ENCODE measurements around the gene RPTOR.

GRCh38 chr17:80702315-80703141, 157.9 kb downstream of the RPTOR start:
- TF ChIP-seq ZNF488 (tag by site-specific recombination; IDR thresholded peaks at IDR 0.05) (no peak), REST (tag by site-specific recombination; IDR thresholded peaks at IDR 0.05) (no peak), SP2 (tag by site-specific recombination; IDR thresholded peaks at IDR 0.05) (no peak), ZBTB11 (tag by site-specific recombination; conservative IDR thresholded peaks at IDR 0.05; ENCODE audit: low read depth) (no peak), ZNF324 (tag by site-specific recombination; IDR thresholded peaks at IDR 0.05) (no peak), ZNF335 (tag by site-specific recombination; conservative IDR thresholded peaks at IDR 0.05) (no peak), ZNF473 (tag by site-specific recombination; IDR thresholded peaks at IDR 0.05) (no peak)
- TF ChIP-seq, protein P1, sequence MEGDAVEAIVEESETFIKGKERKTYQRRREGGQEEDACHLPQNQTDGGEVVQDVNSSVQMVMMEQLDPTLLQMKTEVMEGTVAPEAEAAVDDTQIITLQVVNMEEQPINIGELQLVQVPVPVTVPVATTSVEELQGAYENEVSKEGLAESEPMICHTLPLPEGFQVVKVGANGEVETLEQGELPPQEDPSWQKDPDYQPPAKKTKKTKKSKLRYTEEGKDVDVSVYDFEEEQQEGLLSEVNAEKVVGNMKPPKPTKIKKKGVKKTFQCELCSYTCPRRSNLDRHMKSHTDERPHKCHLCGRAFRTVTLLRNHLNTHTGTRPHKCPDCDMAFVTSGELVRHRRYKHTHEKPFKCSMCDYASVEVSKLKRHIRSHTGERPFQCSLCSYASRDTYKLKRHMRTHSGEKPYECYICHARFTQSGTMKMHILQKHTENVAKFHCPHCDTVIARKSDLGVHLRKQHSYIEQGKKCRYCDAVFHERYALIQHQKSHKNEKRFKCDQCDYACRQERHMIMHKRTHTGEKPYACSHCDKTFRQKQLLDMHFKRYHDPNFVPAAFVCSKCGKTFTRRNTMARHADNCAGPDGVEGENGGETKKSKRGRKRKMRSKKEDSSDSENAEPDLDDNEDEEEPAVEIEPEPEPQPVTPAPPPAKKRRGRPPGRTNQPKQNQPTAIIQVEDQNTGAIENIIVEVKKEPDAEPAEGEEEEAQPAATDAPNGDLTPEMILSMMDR (tag by site-specific recombination; IDR thresholded peaks at IDR 0.05): no peak
- TF ChIP-seq, protein P2, sequence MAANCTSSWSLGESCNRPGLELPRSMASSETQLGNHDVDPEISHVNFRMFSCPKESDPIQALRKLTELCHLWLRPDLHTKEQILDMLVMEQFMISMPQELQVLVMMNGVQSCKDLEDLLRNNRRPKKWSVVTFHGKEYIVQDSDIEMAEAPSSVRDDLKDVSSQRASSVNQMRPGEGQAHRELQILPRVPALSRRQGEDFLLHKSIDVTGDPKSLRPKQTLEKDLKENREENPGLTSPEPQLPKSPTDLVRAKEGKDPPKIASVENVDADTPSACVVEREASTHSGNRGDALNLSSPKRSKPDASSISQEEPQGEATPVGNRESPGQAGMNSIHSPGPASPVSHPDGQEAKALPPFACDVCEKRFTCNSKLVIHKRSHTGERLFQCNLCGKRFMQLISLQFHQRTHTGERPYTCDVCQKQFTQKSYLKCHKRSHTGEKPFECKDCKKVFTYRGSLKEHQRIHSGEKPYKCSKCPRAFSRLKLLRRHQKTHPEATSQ (tag by site-specific recombination; IDR thresholded peaks at IDR 0.05): no peak
